ENCODE results near the gene NFAT5.
"Not testable (repeated sequence)": the region's sequence is repeated elsewhere in the genome, so short reads cannot be mapped to it uniquely, and the experiment has no call there.

The NFAT5 gene

DNA sequence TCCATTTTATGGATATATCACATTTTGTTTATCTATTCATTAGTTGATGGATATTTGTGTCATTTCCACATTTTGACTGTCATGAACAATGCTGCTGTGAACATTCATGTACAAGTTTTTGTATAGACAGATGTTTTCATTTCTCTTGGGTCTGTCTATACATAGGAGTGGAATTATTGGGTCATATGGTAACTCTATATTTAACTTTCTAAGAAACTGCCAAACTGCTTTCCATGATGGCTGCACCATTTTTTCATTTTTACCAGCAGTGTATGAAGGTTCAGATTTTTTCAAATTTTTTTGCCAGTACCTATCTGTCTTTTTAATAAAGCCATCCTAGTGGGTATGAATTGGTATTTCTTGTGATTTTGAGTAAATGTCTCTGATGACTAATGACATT is 15.5 kb downstream of the NFAT5 start:
- Histone ChIP-seq H3K4me1 (ENCODE audit: control insufficient read depth in 1 of 2, insufficient read depth in 2 of 2, low read length in 2 of 2) (peaks cover 0 to 18% of the 10 kb centered on the region in 2 donors), H3K4me3 (ENCODE audit: low read depth in 1 of 2, low read length in 2 of 2) (no peak overlapping the region), H3K27me3 (ENCODE audit: low read depth, low read length) (no peaks in the 10 kb centered on the region)

DNA sequence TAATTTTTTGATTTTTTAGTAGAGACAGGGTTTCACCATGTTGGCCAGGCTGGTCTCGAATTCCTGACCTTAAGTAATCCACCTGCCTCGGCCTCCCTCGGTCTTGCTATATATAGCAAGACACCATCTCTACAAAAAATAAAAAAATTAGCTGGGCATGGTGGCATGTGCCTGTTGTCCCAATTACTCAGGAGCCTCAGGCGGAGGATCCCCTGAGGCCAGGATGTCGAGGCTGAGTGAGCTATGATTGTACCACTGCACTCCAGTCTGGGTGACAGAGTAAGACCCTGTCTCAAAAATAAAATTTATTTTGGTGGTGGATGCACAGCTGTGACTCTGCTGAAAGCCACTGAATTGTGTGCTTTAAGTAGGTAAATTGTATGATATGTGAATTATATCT is 18.7 kb downstream of the NFAT5 start:
- not testable (repeated sequence) for H3K9me3 ChIP-seq (ENCODE audit: control insufficient read depth in 1 of 2, low read length in 2 of 2); H3K36me3 ChIP-seq (ENCODE audit: control insufficient read depth in 1 of 2, insufficient read depth in 2 of 2, low read length in 2 of 2); H3K27ac ChIP-seq (ENCODE audit: low read length); H3K27me3 ChIP-seq (ENCODE audit: low read depth, low read length); H3K4me3 ChIP-seq (ENCODE audit: low read depth in 1 of 2, low read length in 2 of 2)
- peaks cover 0 to 16% of the 10 kb centered on the region in 2 donors for H3K4me1 ChIP-seq (ENCODE audit: control insufficient read depth in 1 of 2, insufficient read depth in 2 of 2, low read length in 2 of 2)

More for the DNA sequence above, 15.5 kb downstream of the NFAT5 start:
- Histone ChIP-seq H3K36me3 (ENCODE audit: control insufficient read depth in 1 of 2, insufficient read depth in 2 of 2, low read length in 2 of 2) (no peaks in the 10 kb centered on the region), H3K27ac (ENCODE audit: low read length) (no peak overlapping the region), H3K9me3 (ENCODE audit: control insufficient read depth in 1 of 2, low read length in 2 of 2) (no peaks in the 10 kb centered on the region)

DNA sequence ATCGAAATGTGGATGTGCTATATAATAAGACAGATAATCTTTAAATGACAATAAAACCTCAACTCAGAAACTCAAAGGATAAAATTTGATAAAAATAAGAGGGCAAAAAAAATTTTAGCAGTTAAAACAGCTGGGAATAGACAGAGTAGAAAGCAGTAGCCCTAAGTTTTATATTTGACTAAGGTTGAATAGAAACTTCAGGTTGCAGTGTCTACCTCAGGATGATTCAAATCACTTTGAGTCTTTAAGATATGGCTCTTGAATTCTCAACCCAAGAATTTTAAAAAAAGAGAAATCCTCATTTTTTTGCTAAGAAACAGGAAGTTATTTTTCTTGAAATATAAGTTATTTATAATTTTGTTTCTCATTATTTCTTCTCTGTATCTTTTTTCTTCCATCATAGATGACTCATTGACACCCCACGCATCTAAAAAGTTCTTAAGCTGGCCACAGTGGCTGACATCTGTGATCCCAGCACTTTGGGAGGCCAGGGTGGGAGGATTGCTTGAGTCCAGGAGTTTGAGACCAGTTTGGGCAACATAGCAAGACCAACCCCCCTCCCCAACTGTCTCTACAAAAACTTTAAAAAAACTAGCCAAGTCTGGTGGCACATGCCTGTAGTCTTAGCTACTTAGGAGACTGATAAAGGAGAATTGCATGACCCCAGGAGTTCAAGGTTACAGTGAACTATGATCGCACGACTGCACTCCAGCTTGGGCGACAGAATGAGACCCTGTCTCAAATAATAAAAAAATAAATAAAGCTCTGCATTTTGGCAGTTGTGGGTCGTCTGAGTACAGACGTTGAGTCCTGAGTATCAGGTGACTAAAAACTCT is 23.9 kb downstream of the NFAT5 start:
- H3K27ac ChIP-seq (ENCODE audit: low read length), result no peak overlapping the region
- peaks cover 0 to 13% of the 10 kb centered on the region in 2 donors for H3K4me1 ChIP-seq (ENCODE audit: control insufficient read depth in 1 of 2, insufficient read depth in 2 of 2, low read length in 2 of 2)
- no peak overlapping the region for H3K4me3 ChIP-seq (ENCODE audit: low read depth in 1 of 2, low read length in 2 of 2)
- H3K36me3 ChIP-seq (ENCODE audit: control insufficient read depth in 1 of 2, insufficient read depth in 2 of 2, low read length in 2 of 2), result no peaks in the 10 kb centered on the region
- H3K9me3 ChIP-seq (ENCODE audit: control insufficient read depth in 1 of 2, low read length in 2 of 2), result no peaks in the 10 kb centered on the region
- H3K27me3 ChIP-seq (ENCODE audit: low read depth, low read length), result no peaks in the 10 kb centered on the region

DNA sequence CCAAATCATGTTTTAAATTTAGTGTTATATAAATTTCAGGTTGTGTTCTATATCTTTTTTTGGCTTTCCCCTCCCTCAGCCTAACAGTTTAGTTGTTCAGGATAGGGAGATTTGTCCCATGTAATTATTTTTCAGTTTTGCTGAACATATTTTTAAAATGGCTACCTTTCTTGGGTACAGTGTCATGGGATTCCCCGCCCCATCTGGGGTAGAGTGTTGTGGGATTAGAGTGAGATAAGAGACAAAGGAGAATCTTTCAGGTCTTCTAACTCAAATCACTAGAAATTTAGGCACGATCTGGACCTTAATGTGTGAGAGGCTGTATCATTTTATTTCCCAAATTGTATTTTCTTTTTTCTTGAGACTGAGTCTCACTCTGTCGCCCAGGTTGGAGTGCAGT is 24.8 kb downstream of the NFAT5 start:
- no peaks in the 10 kb centered on the region for H3K9me3 ChIP-seq (ENCODE audit: control insufficient read depth in 1 of 2, low read length in 2 of 2)
- H3K27ac ChIP-seq (ENCODE audit: low read length), result no peak overlapping the region
- H3K36me3 ChIP-seq (ENCODE audit: control insufficient read depth in 1 of 2, insufficient read depth in 2 of 2, low read length in 2 of 2), result no peaks in the 10 kb centered on the region
- H3K4me3 ChIP-seq (ENCODE audit: low read depth in 1 of 2, low read length in 2 of 2), result no peak overlapping the region
- H3K4me1 ChIP-seq (ENCODE audit: control insufficient read depth in 1 of 2, insufficient read depth in 2 of 2, low read length in 2 of 2), result peaks cover 0 to 7% of the 10 kb centered on the region in 2 donors
- H3K27me3 ChIP-seq (ENCODE audit: low read depth, low read length), result no peaks in the 10 kb centered on the region

DNA sequence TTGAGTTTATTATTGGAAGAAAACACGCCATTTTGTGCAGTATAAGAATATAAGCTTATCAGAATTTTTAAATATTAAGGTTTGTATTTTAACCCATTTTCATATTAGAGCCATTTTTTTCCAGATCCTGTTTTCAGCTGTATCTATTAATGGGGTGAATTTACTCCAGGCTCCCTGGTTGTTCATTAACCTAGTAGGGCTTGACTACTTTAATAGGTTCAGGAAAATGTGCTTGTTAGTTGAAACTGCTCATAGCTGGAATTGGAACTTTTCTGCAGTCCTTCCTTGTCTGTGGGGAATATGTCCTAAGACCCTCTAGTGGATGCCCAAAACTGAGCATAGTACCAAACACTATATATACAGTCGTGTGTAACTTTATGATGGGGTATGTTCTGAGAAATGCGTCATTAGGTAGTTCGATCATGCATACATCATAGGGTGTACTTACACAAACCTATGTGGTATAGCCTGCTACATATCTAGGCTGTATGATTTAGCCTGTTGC is 28.0 kb downstream of the NFAT5 start:
- H3K27me3 ChIP-seq (ENCODE audit: low read depth, low read length), result no peaks in the 10 kb centered on the region
- no peaks in the 10 kb centered on the region for H3K4me1 ChIP-seq (ENCODE audit: control insufficient read depth in 1 of 2, insufficient read depth in 2 of 2, low read length in 2 of 2)
- no peaks in the 10 kb centered on the region for H3K36me3 ChIP-seq (ENCODE audit: control insufficient read depth in 1 of 2, insufficient read depth in 2 of 2, low read length in 2 of 2)
- no peak overlapping the region for H3K4me3 ChIP-seq (ENCODE audit: low read depth in 1 of 2, low read length in 2 of 2)
- H3K27ac ChIP-seq (ENCODE audit: low read length), result no peak overlapping the region
- no peaks in the 10 kb centered on the region for H3K9me3 ChIP-seq (ENCODE audit: control insufficient read depth in 1 of 2, low read length in 2 of 2)

DNA sequence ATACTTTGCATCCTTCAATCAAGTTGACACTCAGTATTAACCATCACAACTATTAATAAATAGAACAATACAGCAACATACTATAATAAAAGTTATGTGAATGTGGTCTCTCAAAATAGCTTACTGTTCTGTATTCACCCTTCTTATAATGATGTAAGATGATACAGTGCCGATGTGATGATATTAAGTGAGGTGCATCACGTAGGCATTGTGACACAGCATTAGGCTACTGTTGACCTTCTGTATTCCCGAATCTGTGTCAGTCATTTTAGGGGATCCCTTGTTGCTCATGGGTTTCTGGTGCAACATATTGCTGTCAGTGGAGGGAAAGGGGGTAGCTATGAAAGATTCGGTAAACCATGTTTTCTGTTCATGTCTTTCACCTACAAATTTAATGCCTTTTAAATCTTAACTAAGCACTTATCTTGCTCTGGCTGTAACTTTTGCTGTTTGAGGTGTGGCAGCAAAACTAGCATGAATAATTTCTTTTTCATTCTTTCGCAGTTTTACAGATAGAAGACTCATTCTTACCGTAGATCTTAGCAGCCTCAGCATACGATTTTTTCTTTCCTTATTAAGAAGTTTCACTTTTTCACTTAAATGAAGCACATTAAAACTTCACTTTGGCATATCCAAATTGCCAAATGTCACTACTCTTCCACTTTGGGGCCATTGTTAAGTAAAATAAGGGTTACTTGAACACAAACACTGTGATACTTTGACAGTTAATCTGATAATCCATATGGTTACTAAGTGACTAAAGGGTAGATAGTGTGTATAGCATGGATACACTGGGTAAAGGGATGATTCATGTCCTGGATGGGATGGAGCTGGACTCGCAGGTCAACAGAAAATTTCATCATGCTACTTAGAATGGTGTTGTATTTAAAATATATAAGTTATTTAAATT is 29.6 kb downstream of the NFAT5 start:
- Histone ChIP-seq H3K4me1 (ENCODE audit: control insufficient read depth in 1 of 2, insufficient read depth in 2 of 2, low read length in 2 of 2) (no peaks in the 10 kb centered on the region), H3K9me3 (ENCODE audit: control insufficient read depth in 1 of 2, low read length in 2 of 2) (no peaks in the 10 kb centered on the region), H3K27ac (ENCODE audit: low read length) (no peak overlapping the region), H3K36me3 (ENCODE audit: control insufficient read depth in 1 of 2, insufficient read depth in 2 of 2, low read length in 2 of 2) (no peaks in the 10 kb centered on the region), H3K4me3 (ENCODE audit: low read depth in 1 of 2, low read length in 2 of 2) (no peak overlapping the region), H3K27me3 (ENCODE audit: low read depth, low read length) (no peaks in the 10 kb centered on the region)

DNA sequence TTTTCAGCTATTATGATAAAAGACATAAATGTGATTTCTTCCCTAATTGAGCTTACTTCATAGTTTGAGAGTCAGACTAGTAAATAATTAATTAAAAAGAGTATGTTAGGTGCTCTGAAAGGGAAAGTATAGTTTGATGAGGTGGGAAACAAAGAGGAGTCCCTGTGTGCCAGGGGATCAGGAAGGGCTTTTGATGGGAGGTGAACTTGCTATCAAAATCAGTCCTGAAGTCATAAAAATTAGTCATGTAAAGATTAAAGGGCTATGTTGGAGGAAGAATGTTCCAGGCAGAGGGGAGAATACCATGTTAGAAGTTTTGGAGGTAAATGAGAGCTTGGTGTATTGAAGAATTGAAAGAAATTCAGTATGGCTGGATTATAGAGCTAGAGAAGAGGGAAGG is 31.0 kb downstream of the NFAT5 start:
- no peaks in the 10 kb centered on the region for H3K9me3 ChIP-seq (ENCODE audit: control insufficient read depth in 1 of 2, low read length in 2 of 2)
- no peak overlapping the region for H3K27ac ChIP-seq (ENCODE audit: low read length)
- no peaks in the 10 kb centered on the region for H3K4me1 ChIP-seq (ENCODE audit: control insufficient read depth in 1 of 2, insufficient read depth in 2 of 2, low read length in 2 of 2)
- no peak overlapping the region for H3K4me3 ChIP-seq (ENCODE audit: low read depth in 1 of 2, low read length in 2 of 2)
- H3K27me3 ChIP-seq (ENCODE audit: low read depth, low read length), result no peaks in the 10 kb centered on the region
- no peaks in the 10 kb centered on the region for H3K36me3 ChIP-seq (ENCODE audit: control insufficient read depth in 1 of 2, insufficient read depth in 2 of 2, low read length in 2 of 2)

DNA sequence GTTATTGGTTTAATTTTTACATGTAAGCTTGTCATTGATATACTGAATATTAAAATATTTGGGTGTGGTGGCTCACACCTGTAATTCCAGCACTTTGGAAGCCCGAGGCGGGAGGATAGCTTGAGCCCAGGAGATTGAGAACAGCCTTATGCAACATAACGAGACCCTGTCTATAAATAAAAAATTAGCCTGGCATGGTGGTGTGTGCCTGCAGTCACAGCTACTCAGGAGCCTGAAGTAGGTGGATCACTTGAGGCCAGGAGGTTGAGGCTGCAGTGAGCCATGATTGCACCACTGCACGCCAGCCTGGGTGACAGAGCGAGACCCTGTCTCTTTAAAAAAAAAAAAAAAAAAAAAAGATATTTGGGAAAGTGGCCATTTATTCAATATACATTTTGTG is 32.3 kb downstream of the NFAT5 start:
- Histone ChIP-seq H3K27me3 (ENCODE audit: low read depth, low read length) (no peaks in the 10 kb centered on the region), H3K36me3 (ENCODE audit: control insufficient read depth in 1 of 2, insufficient read depth in 2 of 2, low read length in 2 of 2) (no peaks in the 10 kb centered on the region), H3K4me3 (ENCODE audit: low read depth in 1 of 2, low read length in 2 of 2) (no peak overlapping the region), H3K27ac (ENCODE audit: low read length) (no peak overlapping the region), H3K4me1 (ENCODE audit: control insufficient read depth in 1 of 2, insufficient read depth in 2 of 2, low read length in 2 of 2) (no peaks in the 10 kb centered on the region), H3K9me3 (ENCODE audit: control insufficient read depth in 1 of 2, low read length in 2 of 2) (no peaks in the 10 kb centered on the region)

DNA sequence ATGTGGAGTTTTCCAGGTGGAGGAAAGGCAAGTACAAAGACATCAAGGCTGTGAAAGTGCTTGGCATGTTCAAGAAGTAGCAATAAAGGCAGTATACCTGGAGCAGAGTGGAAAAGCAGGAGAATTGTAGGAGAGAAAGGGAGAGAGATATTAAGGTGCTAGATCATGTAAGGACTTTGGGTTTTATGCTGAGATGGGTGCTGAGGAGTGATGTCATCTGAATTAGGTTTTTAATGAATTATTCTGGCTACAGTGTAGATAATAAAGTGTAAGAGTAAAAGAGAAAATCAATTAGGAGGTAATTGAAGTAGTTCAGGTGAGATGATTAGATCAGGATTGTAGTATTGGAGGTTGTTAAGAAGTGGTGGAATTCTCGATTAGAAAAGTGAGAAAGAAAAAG is 34.0 kb downstream of the NFAT5 start:
- H3K9me3 ChIP-seq (ENCODE audit: control insufficient read depth in 1 of 2, low read length in 2 of 2), result no peaks in the 10 kb centered on the region
- H3K36me3 ChIP-seq (ENCODE audit: control insufficient read depth in 1 of 2, insufficient read depth in 2 of 2, low read length in 2 of 2), result no peaks in the 10 kb centered on the region
- no peak overlapping the region for H3K27ac ChIP-seq (ENCODE audit: low read length)
- no peaks in the 10 kb centered on the region for H3K27me3 ChIP-seq (ENCODE audit: low read depth, low read length)
- H3K4me1 ChIP-seq (ENCODE audit: control insufficient read depth in 1 of 2, insufficient read depth in 2 of 2, low read length in 2 of 2), result no peaks in the 10 kb centered on the region
- no peak overlapping the region for H3K4me3 ChIP-seq (ENCODE audit: low read depth in 1 of 2, low read length in 2 of 2)

DNA sequence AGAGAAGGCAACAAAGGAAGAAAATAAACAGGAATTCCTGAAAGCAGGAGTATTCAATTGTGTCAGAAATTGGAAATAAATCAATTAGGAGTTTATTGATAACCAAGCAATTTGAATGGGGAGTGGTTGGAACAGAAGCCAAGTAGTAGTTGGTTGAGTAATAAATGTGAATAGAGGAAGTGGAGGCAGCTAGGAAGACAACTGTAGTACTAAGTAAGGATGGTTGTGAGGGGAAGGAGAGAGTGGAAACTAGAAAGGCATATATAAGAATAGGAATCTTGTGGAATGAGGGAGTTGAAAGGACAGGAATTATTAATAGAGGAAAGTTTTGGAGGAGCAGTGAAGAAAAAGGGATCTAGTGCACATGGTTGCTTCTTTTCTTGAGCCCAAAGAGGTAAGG is 34.4 kb downstream of the NFAT5 start:
- H3K9me3 ChIP-seq (ENCODE audit: control insufficient read depth in 1 of 2, low read length in 2 of 2), result no peaks in the 10 kb centered on the region
- no peaks in the 10 kb centered on the region for H3K36me3 ChIP-seq (ENCODE audit: control insufficient read depth in 1 of 2, insufficient read depth in 2 of 2, low read length in 2 of 2)
- no peaks in the 10 kb centered on the region for H3K27me3 ChIP-seq (ENCODE audit: low read depth, low read length)
- no peak overlapping the region for H3K27ac ChIP-seq (ENCODE audit: low read length)
- no peaks in the 10 kb centered on the region for H3K4me1 ChIP-seq (ENCODE audit: control insufficient read depth in 1 of 2, insufficient read depth in 2 of 2, low read length in 2 of 2)
- H3K4me3 ChIP-seq (ENCODE audit: low read depth in 1 of 2, low read length in 2 of 2), result no peak overlapping the region

DNA sequence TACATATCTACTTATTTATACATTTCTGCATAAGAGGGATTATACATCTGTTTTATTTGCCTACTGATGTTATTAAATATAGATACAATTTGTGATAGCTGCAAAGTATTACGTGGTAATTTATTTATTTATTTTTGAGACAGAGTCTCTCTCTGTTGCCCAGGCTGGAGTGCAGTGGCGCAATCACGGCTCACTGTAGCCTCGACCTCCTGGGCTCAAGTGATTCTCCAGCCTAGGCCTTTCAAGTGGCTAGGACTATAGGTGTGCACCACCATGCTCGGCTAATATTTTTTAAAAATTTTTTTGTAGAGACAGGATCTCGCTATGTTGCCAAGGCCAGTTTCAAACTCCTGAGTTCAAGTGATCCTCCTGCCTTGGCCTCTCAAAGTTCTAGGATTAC is 35.5 kb downstream of the NFAT5 start:
- Histone ChIP-seq H3K27ac (ENCODE audit: low read length) (no peak overlapping the region), H3K4me3 (ENCODE audit: low read depth in 1 of 2, low read length in 2 of 2) (no peak overlapping the region), H3K4me1 (ENCODE audit: control insufficient read depth in 1 of 2, insufficient read depth in 2 of 2, low read length in 2 of 2) (no peaks in the 10 kb centered on the region), H3K9me3 (ENCODE audit: control insufficient read depth in 1 of 2, low read length in 2 of 2) (no peaks in the 10 kb centered on the region), H3K36me3 (ENCODE audit: control insufficient read depth in 1 of 2, insufficient read depth in 2 of 2, low read length in 2 of 2) (no peaks in the 10 kb centered on the region), H3K27me3 (ENCODE audit: low read depth, low read length) (no peaks in the 10 kb centered on the region)
